ENCODE data around the gene KLHL22. TPM values are rescaled to one million over a fixed set of nuclear protein-coding genes. Genes with fewer than 3 reads are reported as not detected.
"Not testable (repeated sequence)": the region's sequence is repeated elsewhere in the genome, so short reads cannot be mapped to it uniquely, and the experiment has no call there.

Gene KLHL22
- total RNA-seq, 1 donor, result 31.1 TPM

DNA sequence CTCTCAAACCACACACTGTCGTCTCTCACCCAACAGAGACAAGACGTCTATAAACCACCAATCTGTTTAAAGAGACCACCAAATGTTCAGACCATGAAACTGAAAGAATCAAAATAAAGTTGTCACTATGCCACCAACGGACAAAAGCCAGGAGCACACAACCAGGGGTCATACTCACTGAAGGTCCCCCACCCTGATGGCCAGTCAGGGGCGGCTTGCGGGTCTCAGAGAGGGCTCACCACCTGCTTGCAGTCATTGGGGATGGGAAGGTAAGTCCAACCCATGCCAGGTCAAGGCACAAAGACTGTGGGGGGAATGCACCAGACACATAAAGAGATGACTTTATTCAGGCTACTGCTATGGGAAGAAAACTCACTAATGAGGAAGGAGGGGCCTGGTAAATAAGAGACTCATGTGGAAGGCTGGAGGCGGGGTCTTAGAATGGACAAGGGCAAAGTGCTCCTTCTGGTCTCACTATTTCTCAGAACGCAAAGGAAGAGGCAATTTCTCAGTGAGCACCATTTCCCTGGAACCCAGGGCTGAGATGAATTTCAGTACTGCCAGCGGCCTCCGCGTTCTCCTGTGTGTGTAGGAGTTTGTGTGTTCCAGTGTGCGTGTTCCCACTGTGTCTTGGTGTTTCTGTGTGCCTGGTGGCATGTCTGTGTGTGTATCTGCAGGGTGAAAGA lies 75.3 kb downstream of the KLHL22 start:
- H3K4me3 ChIP-seq (ENCODE audit: low read depth, low read length), result no peak overlapping the region
- no peak for DNase-seq (ENCODE audit: low read depth)
- TF ChIP-seq, protein P1, sequence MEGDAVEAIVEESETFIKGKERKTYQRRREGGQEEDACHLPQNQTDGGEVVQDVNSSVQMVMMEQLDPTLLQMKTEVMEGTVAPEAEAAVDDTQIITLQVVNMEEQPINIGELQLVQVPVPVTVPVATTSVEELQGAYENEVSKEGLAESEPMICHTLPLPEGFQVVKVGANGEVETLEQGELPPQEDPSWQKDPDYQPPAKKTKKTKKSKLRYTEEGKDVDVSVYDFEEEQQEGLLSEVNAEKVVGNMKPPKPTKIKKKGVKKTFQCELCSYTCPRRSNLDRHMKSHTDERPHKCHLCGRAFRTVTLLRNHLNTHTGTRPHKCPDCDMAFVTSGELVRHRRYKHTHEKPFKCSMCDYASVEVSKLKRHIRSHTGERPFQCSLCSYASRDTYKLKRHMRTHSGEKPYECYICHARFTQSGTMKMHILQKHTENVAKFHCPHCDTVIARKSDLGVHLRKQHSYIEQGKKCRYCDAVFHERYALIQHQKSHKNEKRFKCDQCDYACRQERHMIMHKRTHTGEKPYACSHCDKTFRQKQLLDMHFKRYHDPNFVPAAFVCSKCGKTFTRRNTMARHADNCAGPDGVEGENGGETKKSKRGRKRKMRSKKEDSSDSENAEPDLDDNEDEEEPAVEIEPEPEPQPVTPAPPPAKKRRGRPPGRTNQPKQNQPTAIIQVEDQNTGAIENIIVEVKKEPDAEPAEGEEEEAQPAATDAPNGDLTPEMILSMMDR (IDR thresholded peaks at IDR 0.05; ENCODE audit: insufficient read depth, low read depth, low read length), result no peak

DNA sequence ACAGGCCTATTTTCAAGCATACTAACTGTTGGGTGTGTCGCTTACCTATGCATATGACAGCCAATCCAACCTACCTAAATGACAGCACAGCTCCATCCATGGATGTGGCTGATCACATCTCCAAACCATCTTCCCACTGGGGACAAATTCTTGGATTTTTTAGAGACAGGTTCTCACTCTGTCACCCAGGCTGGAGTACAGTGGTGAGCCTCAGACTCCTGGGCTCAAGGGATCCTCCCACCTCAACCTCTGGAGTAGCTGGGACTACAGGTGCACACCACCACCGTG lies 76.0 kb downstream of the KLHL22 start:
- TF ChIP-seq, protein P1 (IDR thresholded peaks at IDR 0.05; ENCODE audit: insufficient read depth, low read depth, low read length), result no peak
- DNase-seq (ENCODE audit: low read depth), result no peak
- no peak overlapping the region for H3K4me3 ChIP-seq (ENCODE audit: low read depth, low read length)

DNA sequence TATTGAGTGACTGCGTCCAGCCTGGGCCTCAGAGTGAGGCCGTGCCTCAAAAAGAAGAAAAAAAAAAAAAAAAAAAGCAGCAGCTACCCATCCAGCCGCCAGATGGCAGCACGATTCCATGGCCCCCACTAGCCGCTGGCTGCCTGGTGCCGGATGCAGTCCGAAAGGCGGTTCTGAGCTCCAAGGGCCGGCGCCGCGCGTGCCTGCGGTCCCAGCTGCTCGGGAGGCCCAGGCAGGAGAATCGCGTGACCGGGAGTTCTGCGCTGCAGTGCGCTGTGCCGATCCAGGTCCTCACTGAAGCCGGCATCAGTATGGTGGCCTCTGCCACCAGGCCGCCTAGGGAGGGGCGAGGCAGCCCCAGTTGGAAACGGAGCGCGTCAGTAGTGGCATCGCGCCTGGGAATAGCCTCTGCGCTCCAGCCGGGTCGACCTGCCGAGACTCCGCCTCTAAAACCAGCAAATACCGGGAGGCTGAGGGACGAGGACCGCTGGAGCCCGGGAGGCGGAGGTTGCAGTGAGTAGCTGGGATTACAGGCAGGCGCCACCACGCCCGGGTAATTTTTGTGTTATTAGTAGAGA lies 77.3 kb downstream of the KLHL22 start:
- DNase-seq (ENCODE audit: low read depth), result peak; percentile 86
- TF ChIP-seq, protein P1 (IDR thresholded peaks at IDR 0.05; ENCODE audit: insufficient read depth, low read depth, low read length), result peak; percentile 88
- peak overlapping the region; percentile 57 for H3K4me3 ChIP-seq (ENCODE audit: low read depth, low read length)

DNA sequence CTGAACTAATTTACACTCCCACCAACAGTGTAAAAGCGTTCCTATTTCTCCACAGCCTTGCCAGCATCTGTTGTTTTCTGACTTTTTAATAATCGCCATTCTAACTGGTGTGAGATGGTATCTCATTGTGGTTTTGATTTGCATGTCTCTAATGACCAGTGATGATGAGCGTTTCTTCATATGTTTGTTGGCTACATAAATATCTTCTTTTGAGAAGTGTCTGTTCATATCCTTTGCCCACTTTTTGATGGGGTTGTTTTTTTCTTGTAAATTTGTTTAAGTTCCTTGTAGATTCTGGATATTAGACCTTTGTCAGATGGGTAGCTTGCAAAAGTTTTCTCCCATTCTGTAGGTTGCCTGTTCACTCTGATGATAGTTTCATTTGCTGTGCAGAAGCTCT lies 79.9 kb downstream of the KLHL22 start:
- H3K4me3 ChIP-seq (ENCODE audit: low read depth, low read length); DNase-seq (ENCODE audit: low read depth): not testable (repeated sequence)

DNA sequence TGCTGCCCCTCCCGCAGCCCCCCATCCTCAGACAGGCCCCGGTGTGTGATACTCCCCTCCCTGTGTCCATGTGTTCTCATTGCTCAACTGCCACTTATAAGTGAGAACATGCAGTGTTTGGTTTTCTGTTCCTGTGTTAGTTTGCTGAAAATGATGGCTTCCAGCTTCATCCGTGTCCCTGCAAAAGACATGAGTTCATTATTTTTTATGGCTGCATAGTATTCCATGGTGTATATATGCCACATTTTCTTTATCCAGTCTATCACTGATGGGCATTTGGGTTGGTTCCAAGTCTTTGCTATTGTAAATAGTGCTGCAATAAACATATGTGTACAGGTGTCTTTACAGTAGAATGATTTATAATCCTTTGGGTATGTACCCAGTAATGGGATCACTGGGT lies 80.4 kb downstream of the KLHL22 start:
- not testable (repeated sequence) for DNase-seq (ENCODE audit: low read depth); H3K4me3 ChIP-seq (ENCODE audit: low read depth, low read length)

DNA sequence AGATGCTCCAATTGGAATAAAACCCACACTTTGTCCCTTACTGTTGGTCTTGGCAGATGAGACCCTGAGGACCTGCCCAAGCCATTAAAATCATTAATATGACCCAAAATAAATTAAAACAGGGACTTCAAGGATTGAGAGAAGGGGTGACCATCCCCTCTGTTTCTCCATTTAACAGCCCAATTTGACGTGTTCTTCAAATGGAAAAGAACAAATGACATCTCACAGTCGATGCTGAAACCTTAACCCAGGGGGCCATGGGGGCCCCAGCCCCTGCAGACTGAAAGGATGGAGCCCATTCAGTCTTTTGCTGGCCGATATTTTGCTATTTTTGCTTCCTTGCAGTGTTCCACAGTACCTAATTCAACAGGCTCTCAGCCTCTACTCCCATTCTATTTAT lies 81.1 kb downstream of the KLHL22 start:
- no peak for DNase-seq (ENCODE audit: low read depth)
- TF ChIP-seq, protein P1 (IDR thresholded peaks at IDR 0.05; ENCODE audit: insufficient read depth, low read depth, low read length), result no peak
- no peak overlapping the region for H3K4me3 ChIP-seq (ENCODE audit: low read depth, low read length)

DNA sequence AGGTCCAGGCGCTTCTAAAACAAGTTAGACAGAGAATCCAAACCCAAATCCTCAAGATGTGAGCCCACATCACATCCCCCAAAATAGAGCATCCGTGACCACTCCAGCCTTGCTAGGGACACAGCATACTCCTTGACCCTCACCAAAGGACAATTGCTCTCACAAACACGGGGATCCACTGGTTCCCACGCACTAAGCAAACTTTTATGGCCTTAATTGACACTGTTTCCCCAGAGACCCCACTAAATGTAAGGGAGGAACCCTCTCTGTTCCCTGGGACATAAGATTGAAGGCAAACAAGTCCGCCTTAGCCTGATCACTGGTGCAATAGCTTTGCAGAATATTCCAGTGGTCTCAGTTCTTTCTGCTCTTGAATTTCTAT lies 81.5 kb downstream of the KLHL22 start:
- DNase-seq (ENCODE audit: low read depth), result no peak
- TF ChIP-seq, protein P1 (IDR thresholded peaks at IDR 0.05; ENCODE audit: insufficient read depth, low read depth, low read length), result no peak
- H3K4me3 ChIP-seq (ENCODE audit: low read depth, low read length), result no peak overlapping the region

Data from fibroblast of villous mesenchyme (primary cell).